Uterus (tissue), 2 donors: ENCODE measurements around the gene KCNV2.

Source experiments
- CTCF ChIP-seq, 4 experiments: fragments of 200-600 bp in 2 of 4; fragments of 450-650 bp in 2 of 4; sonication (generic) in 2 of 4; IDR thresholded peaks; one replicate each; pipeline ENCODE4 v1.5.1; 2016 to 2019; ENCODE audit warnings: antibody characterized with exemption in 4 of 4, mild to moderate bottlenecking in 2 of 4, moderate library complexity in 1 of 4
- POLR2A ChIP-seq, 2 donors: fragments of 450-650 bp; IDR thresholded peaks; one replicate each; pipeline ENCODE4 v1.6.1; 2016; ENCODE audit warnings: antibody characterized with exemption in 2 of 2, mild to moderate bottlenecking in 1 of 2, moderate library complexity in 1 of 2

GRCh38 chr9:2758898-2759510, 41.7 kb downstream of the KCNV2 start:
- TF ChIP-seq CTCF (IDR thresholded peaks at IDR 0.05) (no peak), POLR2A (IDR thresholded peaks at IDR 0.05) (no peak)
